HCT116 (cell line): ENCODE results near the gene LHX5. TPM values are rescaled to one million over a fixed set of nuclear protein-coding genes. Genes with fewer than 3 reads are reported as not detected.

Source experiments
- ATAC-seq: fragments of 200-7000 bp; cut with Tn5 transposase; 2 replicates; pipeline ENCODE4 v1.9.1; 2020; ENCODE audit warnings: mild to moderate bottlenecking, moderate library complexity
- BruUV-seq: library from RNA; stranded (reverse); fragments of 400-500 nt; replicated peaks from 2 replicates; lab custom pipeline; 2021; lab: Mats Ljungman, UMichigan
- CTCF ChIA-PET: fragments of 300-600 bp; sonication (Branson Sonifier 250); formaldehyde crosslinking; loops from one replicate; lab custom pipeline; 2021; ENCODE audit warnings: antibody characterized with exemption; lab: Charles Lee
- POLR2A ChIA-PET: fragments of 300-600, 350-600 bp; sonication (Branson Sonifier 250); formaldehyde crosslinking; loops from one replicate; lab custom pipeline; 2021; ENCODE audit warnings: antibody characterized with exemption; lab: Charles Lee
- RAD21 ChIA-PET, 2 experiments: fragments of 300-600 bp; sonication (Branson Sonifier 250); formaldehyde crosslinking; loops; one replicate each; lab custom pipeline; 2023; ENCODE audit warnings: low total read pairs in 2 of 2; ENCODE audit not compliant: uncharacterized antibody in 2 of 2, unreplicated experiment in 2 of 2, low non-redundant PET in 1 of 2; lab: Charles Lee
- DNase-seq: peaks from one replicate; pipeline ENCODE4 v3.0.0-alpha.2; 2010; ENCODE audit warnings: low read depth, low spot score
- H2AFZ ChIP-seq: fragments of 200-600 bp; shearing (Covaris generic), sonication (generic); 2 replicates; pipeline ENCODE4 v1.6.1; 2017; ENCODE audit warnings: low read depth, mixed run types, mixed read lengths, antibody characterized with exemption, low read length; ENCODE audit not compliant: poor library complexity, severe bottlenecking
- H3K27ac ChIP-seq: 2 replicates; pipeline ENCODE4 v1.5.1; 2012; ENCODE audit warnings: low read depth, low read length
- H3K27me3 ChIP-seq: fragments of 200-600 bp; sonication (generic); 2 replicates; pipeline ENCODE4 v1.6.1; 2016; ENCODE audit warnings: mixed run types, low read length, mixed read lengths; ENCODE audit not compliant: insufficient read depth
- H3K36me3 ChIP-seq, 2 experiments: fragments of 200-500 bp in 1 of 2; fragments of 200-600 bp in 1 of 2; sonication (Bioruptor generic) in 1 of 2; sonication (generic) in 1 of 2; 2 replicates each; pipeline versions ENCODE4 v1.5.1 to v1.6.1; 2014 to 2016; ENCODE audit warnings: low read length in 2 of 2, inconsistent platforms in 1 of 2, mixed read lengths in 1 of 2, mixed run types in 1 of 2; ENCODE audit not compliant: insufficient read depth in 2 of 2, control insufficient read depth in 1 of 2
- H3K4me1 ChIP-seq, 2 experiments: fragments of 200-600 bp in 1 of 2; sonication (generic) in 1 of 2; 2 replicates each; pipeline versions ENCODE4 v1.5.1 to v1.6.1; 2012 to 2017; ENCODE audit warnings: low read length in 2 of 2, inconsistent platforms in 1 of 2, mild to moderate bottlenecking in 1 of 2, mixed read lengths in 1 of 2, mixed run types in 1 of 2, moderate library complexity in 1 of 2; ENCODE audit not compliant: insufficient read depth in 2 of 2, control insufficient read depth in 1 of 2
- H3K4me2 ChIP-seq: fragments of 200-600 bp; sonication (generic); 2 replicates; pipeline ENCODE4 v1.6.1; 2017; ENCODE audit warnings: mixed run types, low read length, mixed read lengths
- H3K4me3 ChIP-seq, 2 experiments: fragments of 200-600 bp in 1 of 2; sonication (generic) in 1 of 2; replicated peaks in 1 of 2; 2 replicates each; pipeline ENCODE4 v1.5.1; 2011 to 2016; ENCODE audit warnings: low read length in 2 of 2, control low read depth in 1 of 2, low read depth in 1 of 2, mild to moderate bottlenecking in 1 of 2, mixed read lengths in 1 of 2, mixed run types in 1 of 2
- H3K79me2 ChIP-seq: fragments of 200-600 bp; sonication (generic); 2 replicates; pipeline ENCODE4 v1.6.1; 2017; ENCODE audit warnings: mild to moderate bottlenecking, mixed run types, low read length, moderate library complexity, mixed read lengths; ENCODE audit not compliant: insufficient read depth
- H3K9ac ChIP-seq: fragments of 200-600 bp; sonication (generic); 2 replicates; pipeline ENCODE4 v1.6.1; 2016; ENCODE audit warnings: low read length, mixed read lengths
- H3K9me2 ChIP-seq: fragments of 200-600 bp; sonication (generic), shearing (Covaris generic); 2 replicates; pipeline ENCODE4 v1.6.1; 2017; ENCODE audit warnings: mixed run types, mild to moderate bottlenecking, moderate library complexity; ENCODE audit not compliant: insufficient read depth
- H3K9me3 ChIP-seq, 2 experiments: fragments of 200-500 bp in 1 of 2; fragments of 200-600 bp in 1 of 2; sonication (Bioruptor generic) in 1 of 2; sonication (generic) in 1 of 2; 2 replicates each; pipeline ENCODE4 v1.6.1; 2014 to 2017; ENCODE audit warnings: low read length in 2 of 2, mixed read lengths in 2 of 2, inconsistent platforms in 1 of 2, low read depth in 1 of 2, mild to moderate bottlenecking in 1 of 2, mixed run types in 1 of 2, moderate library complexity in 1 of 2; ENCODE audit not compliant: control insufficient read depth in 1 of 2, insufficient read depth in 1 of 2
- H4K20me1 ChIP-seq: fragments of 200-600 bp; sonication (generic), shearing (Covaris generic); 2 replicates; pipeline ENCODE4 v1.6.1; 2017; ENCODE audit warnings: mixed run types, mild to moderate bottlenecking, moderate library complexity; ENCODE audit not compliant: insufficient read depth
- CBX3 ChIP-seq: IDR thresholded peaks from 2 replicates; pipeline ENCODE4 v1.6.1; 2012; ENCODE audit warnings: low read depth
- EGR1 ChIP-seq: IDR thresholded peaks from 2 replicates; pipeline ENCODE4 v1.6.1; 2012; ENCODE audit warnings: low read depth
- ELF1 ChIP-seq: IDR thresholded peaks from 2 replicates; pipeline ENCODE4 v1.6.1; 2012; ENCODE audit warnings: low read depth, borderline replicate concordance
- EZH2 ChIP-seq: fragments of 200-600 bp; sonication (generic); IDR thresholded peaks from 2 replicates; pipeline ENCODE4 v1.6.1; 2017; ENCODE audit warnings: antibody characterized with exemption, mixed run types
- FOSL1 ChIP-seq: IDR thresholded peaks from 2 replicates; pipeline ENCODE4 v1.6.1; 2012; ENCODE audit warnings: low read depth
- JUND ChIP-seq: IDR thresholded peaks from 2 replicates; pipeline ENCODE4 v1.6.1; 2012
- POLR2A ChIP-seq: IDR thresholded peaks from 2 replicates; pipeline ENCODE4 v1.7.0; 2011; ENCODE audit warnings: borderline replicate concordance; ENCODE audit not compliant: insufficient read depth, insufficient read length; ENCODE audit errors: extremely low read depth
- POLR2AphosphoS5 ChIP-seq: IDR thresholded peaks from 2 replicates; pipeline ENCODE4 v1.6.1; 2011; ENCODE audit warnings: mild to moderate bottlenecking, low read depth, low read length, moderate library complexity
- RAD21 ChIP-seq: IDR thresholded peaks from 2 replicates; pipeline ENCODE4 v1.6.1; 2012; ENCODE audit warnings: low read depth, mild to moderate bottlenecking
- SIN3A ChIP-seq: IDR thresholded peaks from 2 replicates; pipeline ENCODE4 v1.6.1; 2012; ENCODE audit warnings: low read depth
- SP1 ChIP-seq: IDR thresholded peaks from 2 replicates; pipeline ENCODE4 v1.6.1; 2012; ENCODE audit warnings: low read depth
- SRF ChIP-seq: IDR thresholded peaks from 2 replicates; pipeline ENCODE4 v1.6.1; 2012; ENCODE audit warnings: low read depth
- YY1 ChIP-seq: IDR thresholded peaks from 2 replicates; pipeline ENCODE4 v1.6.1; 2011; ENCODE audit warnings: low read length, low read depth, moderate library complexity, mild to moderate bottlenecking; ENCODE audit not compliant: insufficient replicate concordance; ENCODE audit errors: extremely low read depth
- ZFX ChIP-seq: fragments of 450-650 bp; IDR thresholded peaks from 2 replicates; pipeline ENCODE4 v1.6.1; 2017
- intact Hi-C: fragments of 100-400 bp; cut with micrococcal nuclease; formaldehyde crosslinking; loops from 2 replicates; pipeline ENCODE4 v1.10.0; 2022
- total RNA-seq: library from RNA; stranded (reverse); gene quantifications from one replicate; pipeline ENCODE4 v1.2.1, GENCODE V29; 2021; ENCODE audit not compliant: unreplicated experiment
- TF ChIP-seq, protein P1 (sequence below): IDR thresholded peaks from 2 replicates; pipeline ENCODE4 v1.6.1; 2011; ENCODE audit warnings: mild to moderate bottlenecking, low read length, moderate library complexity; ENCODE audit not compliant: insufficient replicate concordance; ENCODE audit errors: extremely low read depth
- TF ChIP-seq, protein P2 (sequence below): IDR thresholded peaks from 2 replicates; pipeline ENCODE4 v1.6.1; 2012

LHX5 gene
- total RNA-seq, 1 experiment from 2014 or later = 2.4 TPM

GRCh38 chr12:113477171-113477841, 5.6 kb upstream of the LHX5 start:
- Histone ChIP-seq H3K27me3 (peaks cover 23% of the 10 kb centered on the region; the same call in 1 of the 2 replicates), H3K4me2 (no peak overlapping the region), H3K27ac (no peak overlapping the region), H2AFZ (no peak overlapping the region), H3K9ac (no peak overlapping the region), H3K79me2 (no peaks in the 10 kb centered on the region), H3K9me2 (no peaks in the 10 kb centered on the region), H3K4me1 (no peaks in the 10 kb centered on the region), H4K20me1 (no peaks in the 10 kb centered on the region)
- CTCF ChIA-PET = no interaction called here
- RAD21 ChIA-PET = no interaction called here
- no TSS peak for BruUV-seq
- intact Hi-C loops = no loop called here
- no peak for ATAC-seq
- TF ChIP-seq SIN3A (no peak), POLR2A (no peak), FOSL1 (no peak)
- TF ChIP-seq, protein P1, sequence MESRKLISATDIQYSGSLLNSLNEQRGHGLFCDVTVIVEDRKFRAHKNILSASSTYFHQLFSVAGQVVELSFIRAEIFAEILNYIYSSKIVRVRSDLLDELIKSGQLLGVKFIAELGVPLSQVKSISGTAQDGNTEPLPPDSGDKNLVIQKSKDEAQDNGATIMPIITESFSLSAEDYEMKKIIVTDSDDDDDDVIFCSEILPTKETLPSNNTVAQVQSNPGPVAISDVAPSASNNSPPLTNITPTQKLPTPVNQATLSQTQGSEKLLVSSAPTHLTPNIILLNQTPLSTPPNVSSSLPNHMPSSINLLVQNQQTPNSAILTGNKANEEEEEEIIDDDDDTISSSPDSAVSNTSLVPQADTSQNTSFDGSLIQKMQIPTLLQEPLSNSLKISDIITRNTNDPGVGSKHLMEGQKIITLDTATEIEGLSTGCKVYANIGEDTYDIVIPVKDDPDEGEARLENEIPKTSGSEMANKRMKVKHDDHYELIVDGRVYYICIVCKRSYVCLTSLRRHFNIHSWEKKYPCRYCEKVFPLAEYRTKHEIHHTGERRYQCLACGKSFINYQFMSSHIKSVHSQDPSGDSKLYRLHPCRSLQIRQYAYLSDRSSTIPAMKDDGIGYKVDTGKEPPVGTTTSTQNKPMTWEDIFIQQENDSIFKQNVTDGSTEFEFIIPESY = no peak
- TF ChIP-seq, all 23 proteins: peak for 0
- POLR2A ChIA-PET = no interaction called here
- no peak overlapping the region for H3K4me3 ChIP-seq
- no peaks in the 10 kb centered on the region for H3K9me3 ChIP-seq
- DNase-seq = no peak
- no peaks in the 10 kb centered on the region for H3K36me3 ChIP-seq

GRCh38 chr12:113476176-113476986, 4.7 kb upstream of the LHX5 start:
- no peak for ATAC-seq
- H3K27me3 ChIP-seq = peaks cover 23% of the 10 kb centered on the region; the same call in 1 of the 2 replicates
- CTCF ChIA-PET = no interaction called here
- TF ChIP-seq YY1 = no peak
- no peak for TF ChIP-seq RAD21
- TF ChIP-seq CBX3 = no peak
- TF ChIP-seq JUND = no peak
- no peak for TF ChIP-seq ZFX
- TF ChIP-seq, protein P1 = no peak
- no peak for TF ChIP-seq FOSL1
- no peak for TF ChIP-seq EGR1
- TF ChIP-seq SRF = no peak
- TF ChIP-seq ELF1 = no peak
- no peak for TF ChIP-seq SP1
- TF ChIP-seq SIN3A = no peak
- TF ChIP-seq EZH2 = no peak
- TF ChIP-seq POLR2AphosphoS5 = no peak
- TF ChIP-seq, protein P2, sequence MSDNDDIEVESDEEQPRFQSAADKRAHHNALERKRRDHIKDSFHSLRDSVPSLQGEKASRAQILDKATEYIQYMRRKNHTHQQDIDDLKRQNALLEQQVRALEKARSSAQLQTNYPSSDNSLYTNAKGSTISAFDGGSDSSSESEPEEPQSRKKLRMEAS = no peak
- no peak for TF ChIP-seq POLR2A

More at GRCh38 chr12:113476176-113476986, 4.7 kb upstream of the LHX5 start:
- no TSS peak for BruUV-seq
- Histone ChIP-seq H2AFZ (no peak overlapping the region), H3K4me3 (no peak overlapping the region), H3K4me1 (no peaks in the 10 kb centered on the region), H3K27ac (no peak overlapping the region), H3K9ac (no peak overlapping the region), H3K36me3 (no peaks in the 10 kb centered on the region), H4K20me1 (no peaks in the 10 kb centered on the region), H3K79me2 (no peaks in the 10 kb centered on the region), H3K9me3 (no peaks in the 10 kb centered on the region), H3K4me2 (no peak overlapping the region), H3K9me2 (no peaks in the 10 kb centered on the region)
- RAD21 ChIA-PET = no interaction called here
- POLR2A ChIA-PET = no interaction called here
- DNase-seq = no peak
- intact Hi-C loops = no loop called here
